Endothelial cell of umbilical vein (primary cell): ENCODE results near the gene CNBD2. TPM values are rescaled to one million over a fixed set of nuclear protein-coding genes. Genes with fewer than 3 reads are reported as not detected.

ENCODE experiments used
- BruUV-seq: library from RNA; stranded (reverse); fragments of 400-500 nt; replicated peaks from 2 replicates; lab custom pipeline; 2021; lab: Mats Ljungman, UMichigan
- CTCF ChIA-PET: fragments of 300-600, 350-600 bp; sonication (Branson Sonifier 250); formaldehyde crosslinking; loops from one replicate; lab custom pipeline; 2021; ENCODE audit warnings: antibody characterized with exemption, inconsistent platforms; lab: Charles Lee
- POLR2A ChIA-PET: fragments of 300-600, 350-600 bp; sonication (Branson Sonifier 250); formaldehyde crosslinking; loops from one replicate; lab custom pipeline; 2021; ENCODE audit warnings: antibody characterized with exemption, inconsistent platforms; lab: Charles Lee
- DNase-seq: peaks from one replicate; pipeline ENCODE4 v3.0.0-alpha.2; 2011; ENCODE audit warnings: low read depth, low spot score
- FAIRE-seq: peaks from 2 replicates; lab custom pipeline; 2011; peaks lifted over from hg19 to GRCh38; lab: Jason Lieb, UNC
- H2AFZ ChIP-seq: 2 replicates; pipeline ENCODE4 v1.6.0; 2012; ENCODE audit warnings: low read depth, low read length, control low read depth, inconsistent platforms
- H3K27ac ChIP-seq: 2 replicates; pipeline ENCODE4 v1.5.1; 2011; ENCODE audit warnings: low read depth, mild to moderate bottlenecking, control low read depth, low read length, moderate library complexity; ENCODE audit not compliant: insufficient read depth
- H3K27me3 ChIP-seq, 2 experiments: 2 replicates each; pipeline versions ENCODE4 v1.6.0 to v1.6.1; 2011; ENCODE audit warnings: low read length in 2 of 2, mixed read lengths in 1 of 2; ENCODE audit not compliant: control insufficient read depth in 2 of 2, insufficient read depth in 2 of 2
- H3K36me3 ChIP-seq, 2 experiments: 2 replicates in 1 of 2; 3 replicates in 1 of 2; pipeline ENCODE4 v1.5.1; 2011; ENCODE audit warnings: low read length in 2 of 2, mild to moderate bottlenecking in 1 of 2, moderate library complexity in 1 of 2; ENCODE audit not compliant: control insufficient read depth in 2 of 2, insufficient read depth in 2 of 2; ENCODE audit errors: extremely low read depth in 1 of 2
- H3K4me1 ChIP-seq: 3 replicates; pipeline ENCODE4 v1.5.1; 2011; ENCODE audit warnings: mild to moderate bottlenecking, low read length; ENCODE audit not compliant: control insufficient read depth, insufficient read depth; ENCODE audit errors: extremely low read depth
- H3K4me2 ChIP-seq: 2 replicates; pipeline ENCODE4 v1.6.1; 2011; ENCODE audit warnings: low read length, control low read depth, mixed read lengths; ENCODE audit not compliant: insufficient read depth
- H3K4me3 ChIP-seq, 3 experiments: fragments of 200-600 bp in 1 of 3; sonication (generic), shearing (Covaris generic) in 1 of 3; replicated peaks in 1 of 3; 2 replicates each; pipeline ENCODE4 v1.5.1; 2011 to 2016; ENCODE audit warnings: control low read depth in 3 of 3, low read length in 3 of 3, mild to moderate bottlenecking in 2 of 3, inconsistent platforms in 1 of 3, low read depth in 1 of 3, moderate library complexity in 1 of 3; ENCODE audit not compliant: insufficient read depth in 1 of 3
- H3K79me2 ChIP-seq: 2 replicates; pipeline ENCODE4 v1.6.0; 2012; ENCODE audit warnings: low read length, inconsistent platforms; ENCODE audit not compliant: control insufficient read depth, insufficient read depth
- H3K9ac ChIP-seq: replicated peaks from 2 replicates; pipeline ENCODE3; 2011; ENCODE audit warnings: low read length, control low read depth; ENCODE audit not compliant: insufficient read depth; ENCODE audit errors: extremely low read depth
- H3K9me1 ChIP-seq: replicated peaks from 3 replicates; pipeline ENCODE4 v1.6.0; 2011; ENCODE audit warnings: mild to moderate bottlenecking, low read length; ENCODE audit not compliant: control insufficient read depth, insufficient read depth; ENCODE audit errors: extremely low read depth
- H3K9me3 ChIP-seq: replicated peaks from 2 replicates; pipeline ENCODE4 v1.5.1; 2012; ENCODE audit warnings: low read length, inconsistent platforms; ENCODE audit not compliant: control insufficient read depth, insufficient read depth
- H4K20me1 ChIP-seq: replicated peaks from 2 replicates; pipeline ENCODE3; 2011; ENCODE audit warnings: mild to moderate bottlenecking, low read length; ENCODE audit not compliant: control insufficient read depth, insufficient read depth; ENCODE audit errors: extremely low read depth
- CTCF ChIP-seq, 2 donors: IDR thresholded peaks; 1 replicate in 1 of 2; 2 replicates in 1 of 2; pipeline ENCODE4 v1.5.1; 2011; ENCODE audit warnings: low read length in 2 of 2, mild to moderate bottlenecking in 2 of 2, moderate library complexity in 2 of 2, control low read depth in 1 of 2, inconsistent platforms in 1 of 2, low read depth in 1 of 2; ENCODE audit not compliant: insufficient read depth in 1 of 2; ENCODE audit errors: extremely low read depth in 1 of 2
- EZH2 ChIP-seq: IDR thresholded peaks from 2 replicates; pipeline ENCODE4 v1.6.1; 2012; ENCODE audit warnings: borderline replicate concordance, low read depth, mild to moderate bottlenecking, moderate library complexity, low read length, inconsistent platforms; ENCODE audit not compliant: severe bottlenecking
- FOS ChIP-seq: IDR thresholded peaks from 2 replicates; pipeline ENCODE4 v1.6.1; 2011; ENCODE audit warnings: mild to moderate bottlenecking, low read length, moderate library complexity, borderline replicate concordance; ENCODE audit not compliant: insufficient read depth
- GATA2 ChIP-seq: IDR thresholded peaks from 2 replicates; pipeline ENCODE4 v1.7.0; 2011; ENCODE audit warnings: low read depth, mild to moderate bottlenecking, moderate library complexity, mixed read lengths, low read length; ENCODE audit not compliant: insufficient read length, insufficient read depth
- JUN ChIP-seq: IDR thresholded peaks from 2 replicates; pipeline ENCODE4 v1.6.1; 2011; ENCODE audit warnings: borderline replicate concordance, low read depth; ENCODE audit not compliant: insufficient read length, insufficient read depth
- MAX ChIP-seq: IDR thresholded peaks from 2 replicates; pipeline ENCODE4 v1.6.1; 2011; ENCODE audit not compliant: insufficient read depth, insufficient read length
- MYC ChIP-seq: IDR thresholded peaks from one replicate; pipeline ENCODE4 v1.6.1; 2011; ENCODE audit warnings: mild to moderate bottlenecking, low read depth, low read length
- POLR2AphosphoS5 ChIP-seq: IDR thresholded peaks from 2 replicates; pipeline ENCODE4 v1.6.1; 2012; ENCODE audit warnings: low read depth, mild to moderate bottlenecking, control low read depth, low read length, moderate library complexity; ENCODE audit not compliant: insufficient read depth
- dilution Hi-C: fragments of 300-500 bp; cut with MboI; formaldehyde crosslinking; loops from one replicate; pipeline ENCODE4 v1.15.0; 2019; ENCODE audit warnings: low sequenced_read_pairs; ENCODE audit not compliant: extremely low pct_ligation_motif_present
- intact Hi-C: fragments of 100-400 bp; cut with micrococcal nuclease; formaldehyde crosslinking; loops from one replicate; pipeline ENCODE4 v1.10.0; 2022
- polyA plus RNA-seq, 4 experiments: library from polyadenylated mRNA; depleted of rRNA in 3 of 4; stranded (reverse) in 3 of 4; unstranded in 1 of 4; fragments of >200 nt; gene quantifications; 2 replicates each; pipeline versions ENCODE4 v1.2.1 to v1.2.3, GENCODE V29; 2011 to 2012; ENCODE audit warnings: missing spikeins in 1 of 4
- total RNA-seq: library from RNA; stranded (reverse); gene quantifications from 2 replicates; pipeline ENCODE4 v1.2.3, GENCODE V29; 2021

The CNBD2 gene
- total and polyA plus RNA-seq, 2 donors (not counting 3 experiments of a cell fraction or from before 2014, with no cell fraction given) = 4.9 to 7.5 TPM

- H3K4me1 ChIP-seq = peaks cover 13% of the 10 kb centered on the region
- H3K36me3 ChIP-seq = peaks cover 0 to 9% of the 10 kb centered on the region in 2 experiments
- no peaks in the 10 kb centered on the region for H3K27me3 ChIP-seq
- H4K20me1 ChIP-seq = no peaks in the 10 kb centered on the region
- no peaks in the 10 kb centered on the region for H3K9me3 ChIP-seq
- DNase-seq (no peak), FAIRE-seq (no peak)
- CTCF ChIA-PET = interaction anchor here (1.0 kb wide), 1 partner anchor 41 kb away, joined by 3 read pairs; no protein-coding TSS in a partner anchor
- peaks cover 20% of the 10 kb centered on the region for H3K79me2 ChIP-seq
- H3K9ac ChIP-seq = no peak overlapping the region
- POLR2A ChIA-PET = no interaction called here
- dilution Hi-C loops (no loop called here), intact Hi-C loops (loop anchor here (5.0 kb wide), 2 partner anchors 183 to 333 kb away; partner anchors contain the start of gene SPAG4)
- TF ChIP-seq POLR2AphosphoS5 (no peak), GATA2 (no peak), CTCF (IDR thresholded peaks at IDR 0.05; ENCODE audit: extremely low read depth in 1 of 2, insufficient read depth in 1 of 2, low read depth in 1 of 2, low read length in 2 of 2) (no peak), JUN (no peak), FOS (no peak), MYC (no peak), EZH2 (no peak), MAX (no peak)
- no TSS peak for BruUV-seq
- H3K27ac ChIP-seq = no peak overlapping the region
- H3K9me1 ChIP-seq = no peaks in the 10 kb centered on the region
- no peak overlapping the region for H3K4me2 ChIP-seq
- no peak overlapping the region for H3K4me3 ChIP-seq
- no peak overlapping the region for H2AFZ ChIP-seq
Observed at GRCh38 chr20:35950093-35950492, 18.3 kb upstream of the CNBD2 start.
